GM20431 (cell line): Measurements from ENCODE around the gene ZXDA.

Experiments used
- in situ Hi-C: fragments of 300-500 bp; cut with MseI, MboI; formaldehyde crosslinking; loops from one replicate; pipeline ENCODE4 v1.15.0; 2020; ENCODE audit warnings: low sequenced_read_pairs; ENCODE audit not compliant: unreplicated experiment

The ZXDA gene

GRCh38 chrX:57900975-57901374 lies 9.3 kb downstream of the ZXDA start:
- in situ Hi-C loops, result loop anchor here (25.0 kb wide), 1 partner anchor 314 kb away; the partner anchor contains the start of gene ZXDB

DNA sequence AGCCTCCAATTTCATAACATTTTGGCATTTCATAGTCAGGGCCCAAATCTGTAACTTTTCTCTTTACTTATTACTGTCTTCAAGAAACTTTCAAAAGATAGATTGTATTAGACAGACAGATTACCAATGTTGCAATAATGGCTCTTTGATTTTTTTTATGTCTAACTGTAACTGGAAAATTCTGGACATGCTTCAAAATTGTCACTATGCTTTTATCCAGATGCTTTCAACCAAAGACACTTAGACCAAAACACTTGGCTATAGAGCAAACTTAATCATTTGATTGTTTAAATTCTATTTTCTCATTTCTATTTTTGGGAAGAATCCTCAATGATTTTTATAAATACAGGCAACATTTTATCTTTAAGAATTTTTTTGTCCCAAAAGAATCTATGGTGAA lies 10.4 kb downstream of the ZXDA start:
- in situ Hi-C loops, result loop anchor here (25.0 kb wide), 1 partner anchor 313 kb away; the partner anchor contains the start of gene ZXDB

DNA sequence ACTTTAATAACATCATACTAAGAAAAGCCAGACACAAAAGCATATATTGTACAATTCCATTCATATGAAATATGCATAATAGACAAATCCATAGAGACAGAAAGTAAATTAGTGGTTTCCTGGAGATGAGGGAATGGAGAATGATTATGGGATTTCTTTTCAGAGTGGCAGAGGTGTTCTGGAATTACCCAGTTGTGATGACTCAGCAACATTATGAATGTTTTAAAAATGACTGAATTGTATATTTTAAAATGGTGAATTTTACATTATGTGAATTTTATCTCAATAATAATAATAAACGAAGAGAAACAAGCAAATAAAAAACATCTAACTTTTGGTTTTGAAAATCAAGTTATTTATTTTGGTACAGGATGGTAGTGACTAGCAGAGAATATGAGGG lies 11.2 kb downstream of the ZXDA start:
- in situ Hi-C loops, result no loop called here

- in situ Hi-C loops, result no loop called here
Measured at GRCh38 chrX:57871463-57871862, 38.8 kb downstream of the ZXDA start.
